NCI-H774 (cell line): ENCODE data around the gene SGSM2.

Source experiments
- DNase-seq: peaks from one replicate; lab custom pipeline; 2025; lab: John Stamatoyannopoulos, UW

The SGSM2 gene

GRCh38 chr17:2368359-2368758 lies 31.1 kb downstream of the SGSM2 start:
- no peak for DNase-seq

DNA sequence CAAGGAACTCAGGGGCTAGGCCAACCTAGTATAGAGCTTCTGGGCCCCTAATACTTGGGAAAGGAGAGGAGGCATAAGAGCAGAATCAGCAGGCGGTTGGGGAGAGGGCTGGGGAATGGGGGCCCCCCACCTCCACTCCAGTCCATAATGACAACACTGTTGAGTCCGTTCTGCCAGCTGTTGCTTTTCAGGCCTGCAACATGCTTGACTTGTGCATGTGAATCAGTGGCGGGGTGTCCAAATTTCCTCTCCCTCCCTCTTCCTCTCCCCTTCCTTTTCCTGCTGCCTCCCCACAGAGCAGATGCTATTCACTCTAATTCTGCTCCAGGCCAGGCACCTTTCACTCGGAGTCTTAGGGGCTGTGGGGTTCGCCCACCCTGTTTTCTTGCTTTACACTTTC lies 31.7 kb downstream of the SGSM2 start:
- no peak for DNase-seq

- no peak for DNase-seq
Observed at GRCh38 chr17:2369551-2370210, 32.4 kb downstream of the SGSM2 start.

DNA sequence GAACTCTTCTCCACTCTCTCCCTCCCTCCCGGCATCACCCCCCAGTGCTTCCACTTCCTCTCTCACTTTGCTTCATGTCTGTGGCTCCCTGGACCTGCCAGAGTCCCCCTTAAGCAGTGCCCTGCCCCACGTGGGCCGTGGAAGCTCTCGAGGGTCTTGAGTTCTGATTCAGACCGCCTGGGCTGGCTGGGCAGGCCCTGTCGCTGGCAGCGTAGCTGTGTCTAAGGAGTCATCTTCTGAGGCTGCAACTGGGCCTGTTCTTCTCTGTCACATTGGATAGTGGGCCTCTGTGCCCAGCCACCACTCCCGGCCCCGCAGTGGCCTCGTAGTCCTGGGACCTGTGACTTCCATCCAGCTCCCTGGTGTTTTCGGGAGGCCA lies 32.9 kb downstream of the SGSM2 start:
- no peak for DNase-seq

GRCh38 chr17:2371183-2372130 lies 34.2 kb downstream of the SGSM2 start:
- no peak for DNase-seq

DNA sequence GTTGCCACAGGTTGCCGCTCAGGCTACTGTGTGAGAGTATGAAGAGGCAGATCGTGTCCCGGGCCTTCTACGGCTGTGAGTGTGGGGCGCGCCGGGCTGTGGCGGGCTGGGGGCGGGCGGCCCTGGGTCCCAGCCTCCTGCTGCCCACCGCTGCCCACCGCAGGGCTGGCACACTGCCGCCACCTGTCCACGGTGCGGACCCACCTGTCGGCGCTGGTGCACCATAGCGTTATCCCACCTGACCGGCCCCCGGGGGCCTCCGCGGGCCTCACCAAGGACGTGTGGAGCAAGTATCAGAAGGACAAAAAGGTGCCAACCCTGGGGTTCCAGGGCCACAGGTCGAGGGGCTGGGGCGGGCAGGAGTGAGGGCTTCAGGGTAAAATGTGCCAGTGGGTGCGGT lies 34.9 kb downstream of the SGSM2 start:
- no peak for DNase-seq

DNA sequence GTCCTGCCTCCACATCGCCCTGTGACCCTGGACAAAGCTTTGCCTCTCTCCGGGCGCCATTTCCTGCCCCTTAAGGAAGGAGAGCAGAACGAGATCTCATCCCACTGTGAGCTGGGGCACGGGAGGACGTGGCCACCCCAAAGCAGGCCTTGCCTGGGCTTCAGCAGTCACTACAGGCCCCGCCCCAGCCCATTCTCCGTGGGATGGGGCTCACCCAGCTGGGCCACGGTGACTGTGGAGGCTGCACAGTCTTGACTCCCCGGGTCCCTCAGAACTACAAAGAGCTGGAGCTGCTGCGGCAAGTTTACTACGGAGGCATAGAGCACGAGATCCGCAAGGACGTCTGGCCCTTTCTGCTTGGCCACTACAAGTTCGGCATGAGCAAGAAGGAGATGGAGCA lies 35.4 kb downstream of the SGSM2 start:
- no peak for DNase-seq

DNA sequence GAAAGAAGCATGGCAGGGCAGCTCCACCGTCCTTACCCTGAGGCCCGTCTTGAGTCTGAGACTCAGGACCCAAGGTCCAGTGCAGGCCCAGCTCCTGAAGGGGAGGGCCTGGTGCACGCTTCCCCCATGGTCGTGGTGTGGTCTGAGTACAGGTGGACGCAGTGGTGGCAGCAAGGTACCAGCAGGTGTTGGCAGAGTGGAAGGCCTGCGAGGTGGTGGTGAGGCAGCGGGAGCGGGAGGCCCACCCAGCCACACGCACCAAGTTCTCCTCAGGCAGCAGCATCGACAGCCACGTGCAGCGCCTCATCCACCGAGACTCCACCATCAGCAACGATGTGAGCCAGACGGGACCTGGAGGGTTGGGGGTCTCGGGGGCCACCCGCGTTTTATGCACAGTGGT lies 35.9 kb downstream of the SGSM2 start:
- no peak for DNase-seq

GRCh38 chr17:2374549-2375285 lies 37.4 kb downstream of the SGSM2 start:
- DNase-seq = no peak

GRCh38 chr17:2375406-2375805 lies 38.1 kb downstream of the SGSM2 start:
- no peak for DNase-seq

- no peak for DNase-seq
Observed at GRCh38 chr17:2376107-2376506, 38.8 kb downstream of the SGSM2 start.

GRCh38 chr17:2377659-2378058 lies 40.4 kb downstream of the SGSM2 start:
- no peak for DNase-seq

GRCh38 chr17:2378905-2379304 lies 41.6 kb downstream of the SGSM2 start:
- no peak for DNase-seq

DNA sequence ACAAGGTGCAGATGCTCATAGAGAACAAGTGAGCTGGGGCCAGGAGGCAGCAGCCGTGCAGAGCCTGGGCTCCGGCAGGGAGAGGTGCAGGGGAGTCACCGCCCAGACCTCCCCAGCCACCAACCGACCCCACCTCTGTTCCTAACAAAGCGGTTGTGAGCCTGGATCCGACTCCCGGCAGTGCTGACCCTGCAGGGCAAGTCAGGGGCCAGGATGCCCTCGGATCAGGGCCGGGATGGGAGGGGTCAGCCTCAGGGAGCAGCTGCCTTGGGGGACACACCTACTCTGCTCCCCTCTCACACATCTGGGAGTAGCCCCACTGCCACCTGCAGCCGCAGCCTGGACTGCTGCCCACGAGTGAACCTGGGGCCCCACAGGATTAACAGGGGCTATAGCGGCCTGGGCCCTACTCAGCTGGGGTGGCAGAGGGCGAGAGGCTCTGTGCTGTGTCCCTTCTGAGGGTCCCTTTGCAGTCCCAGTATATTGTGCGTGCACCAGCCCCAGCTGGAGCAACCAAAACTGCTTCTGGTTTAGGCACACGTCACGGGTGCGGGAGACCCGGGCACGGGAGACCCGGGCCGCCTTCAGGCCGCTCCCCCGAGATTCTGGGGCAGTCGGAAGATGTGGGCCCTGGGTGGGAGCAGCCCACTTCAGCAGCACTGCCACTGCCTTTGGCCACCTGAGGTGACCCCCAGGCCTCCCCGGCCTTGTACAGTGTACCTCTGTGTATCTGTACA lies 42.4 kb downstream of the SGSM2 start:
- DNase-seq = no peak

- no peak for DNase-seq
Observed at GRCh38 chr17:2380226-2380922, 43.1 kb downstream of the SGSM2 start.

DNA sequence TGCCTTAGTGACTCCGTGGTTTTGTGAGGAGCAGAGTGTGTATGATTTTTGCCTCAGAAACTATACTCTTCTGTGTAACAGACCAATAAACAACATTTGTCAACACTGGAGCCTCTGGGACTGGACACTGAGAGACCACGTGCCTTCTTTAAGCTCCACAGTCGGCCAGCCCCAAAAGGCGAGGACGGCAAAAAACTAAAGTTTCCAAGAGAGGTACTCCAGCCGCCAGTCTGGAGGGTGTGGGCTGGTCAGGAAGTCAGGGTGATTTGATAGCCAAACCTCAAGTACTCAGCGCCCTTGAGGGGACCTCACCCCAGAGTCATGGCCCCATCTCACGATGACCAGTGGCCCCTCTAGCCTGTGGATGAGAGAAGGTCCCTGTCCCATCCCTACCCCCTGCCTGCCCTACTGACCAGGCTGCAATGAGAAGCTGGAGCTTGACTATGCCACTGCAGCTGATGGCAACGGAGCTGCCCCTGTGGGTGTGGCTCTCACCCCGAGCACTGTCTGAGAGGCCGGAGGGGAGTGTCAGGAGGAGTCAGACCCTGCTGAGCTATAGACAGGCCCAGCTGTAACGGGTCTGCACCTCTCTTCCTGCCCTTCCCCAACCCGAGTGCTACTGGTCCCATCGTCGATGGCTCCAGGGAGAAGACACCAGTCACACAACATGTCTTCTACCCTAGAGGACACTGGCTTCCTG lies 43.8 kb downstream of the SGSM2 start:
- no peak for DNase-seq

- no peak for DNase-seq
Observed at GRCh38 chr17:2383628-2384167, 46.4 kb downstream of the SGSM2 start.

DNA sequence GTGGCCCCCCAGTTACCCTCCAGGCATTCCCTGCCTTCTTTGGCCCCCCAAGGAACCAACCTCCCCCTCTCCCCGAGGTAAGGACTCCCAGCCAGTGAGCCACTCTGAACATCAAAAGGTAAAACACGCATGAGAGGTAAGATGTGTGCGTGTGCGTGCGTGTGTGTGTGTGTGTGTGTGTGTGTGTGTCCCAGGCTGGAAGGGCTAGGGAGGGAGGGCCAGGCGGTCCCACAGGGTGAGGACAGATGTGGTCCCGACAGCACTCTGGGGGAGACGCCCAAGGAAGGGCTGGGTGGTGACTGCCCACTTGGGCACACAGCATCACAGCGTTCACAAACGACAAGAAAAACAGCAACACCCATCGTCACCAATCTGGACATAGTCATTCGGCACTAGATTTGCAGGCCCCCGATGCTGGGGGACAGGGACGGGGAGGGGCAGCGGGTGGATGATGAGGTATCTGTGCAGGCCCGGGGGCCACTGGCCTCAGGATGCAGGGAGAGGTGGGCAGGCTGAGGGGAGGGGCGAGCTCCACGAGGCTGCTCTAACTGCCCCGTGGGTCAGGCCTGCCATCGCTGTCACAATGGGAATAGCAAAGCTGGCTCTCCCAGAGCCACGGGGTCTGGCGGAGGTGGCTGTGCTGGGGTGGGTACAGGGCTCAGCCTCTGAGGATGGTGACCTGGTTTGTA lies 47.3 kb downstream of the SGSM2 start:
- no peak for DNase-seq

- no peak for DNase-seq
Observed at GRCh38 chr17:2385240-2386210, 48.2 kb downstream of the SGSM2 start.
